HEK293 (cell line): ENCODE data around the gene ENTREP1.

Experiments used
- CTCF ChIA-PET: fragments of 350-600 bp; formaldehyde crosslinking; extraction: SDS; loops from one replicate; lab custom pipeline; 2021; ENCODE audit warnings: antibody characterized with exemption; lab: Yijun Ruan, JAX
- POLR2A ChIA-PET: fragments of 300-600 bp; formaldehyde crosslinking; extraction: SDS; loops from one replicate; lab custom pipeline; 2020; ENCODE audit warnings: antibody characterized with exemption, inconsistent platforms; lab: Yijun Ruan, JAX
- H3K27ac ChIP-seq: fragments of 200-500 bp; sonication (Bioruptor generic); 2 replicates; pipeline ENCODE4 v1.5.1; 2014; ENCODE audit warnings: low read depth, low read length, control low read depth, inconsistent platforms; ENCODE audit errors: extremely low read depth
- H3K36me3 ChIP-seq, 2 experiments: fragments of 200-500 bp in 1 of 2; sonication (Bioruptor generic) in 1 of 2; 1 replicate in 1 of 2; 2 replicates in 1 of 2; pipeline ENCODE4 v1.5.1; 2014 to 2017; ENCODE audit warnings: inconsistent platforms in 2 of 2, low read length in 2 of 2; ENCODE audit not compliant: control insufficient read depth in 2 of 2, insufficient read depth in 1 of 2
- H3K4me1 ChIP-seq: fragments of 200-500 bp; sonication (Bioruptor generic); 2 replicates; pipeline ENCODE4 v1.5.1; 2014; ENCODE audit warnings: mild to moderate bottlenecking, low read length, inconsistent platforms; ENCODE audit not compliant: control insufficient read depth, insufficient read depth
- H3K4me3 ChIP-seq: 2 replicates; pipeline ENCODE4 v1.5.1; 2011; ENCODE audit warnings: low read depth, mild to moderate bottlenecking, control low read depth, low read length, moderate library complexity
- H3K9me3 ChIP-seq: fragments of 200-500 bp; sonication (Bioruptor generic); 2 replicates; pipeline ENCODE4 v1.5.1; 2014; ENCODE audit warnings: low read depth, low read length, inconsistent platforms; ENCODE audit not compliant: control insufficient read depth, insufficient read depth
- GLI2 ChIP-seq: fragments of 450-650 bp; formaldehyde crosslinking; IDR thresholded peaks from 2 replicates; pipeline ENCODE4; 2017; ENCODE audit warnings: missing biosample characterization, missing genetic modification characterization, low read depth, borderline replicate concordance
- GLIS2 ChIP-seq: fragments of 450-650 bp; formaldehyde crosslinking; IDR thresholded peaks from 2 replicates; pipeline ENCODE4 v1.5.1; 2016; ENCODE audit warnings: missing biosample characterization, missing genetic modification characterization
- KLF1 ChIP-seq: fragments of 450-650 bp; formaldehyde crosslinking; IDR thresholded peaks from 2 replicates; pipeline ENCODE4 v1.5.1; 2016; ENCODE audit warnings: missing biosample characterization, missing genetic modification characterization
- KLF10 ChIP-seq: fragments of 450-650 bp; IDR thresholded peaks from 2 replicates; pipeline ENCODE4 v1.5.1; 2018; ENCODE audit warnings: missing biosample characterization, mild to moderate bottlenecking, missing genetic modification characterization
- PBX3 ChIP-seq: sonication (generic); formaldehyde crosslinking; IDR thresholded peaks from 2 replicates; pipeline ENCODE4 v1.8.1; 2022; ENCODE audit warnings: mild to moderate bottlenecking, moderate library complexity, missing genetic modification reagents
- SP7 ChIP-seq: fragments of 450-650 bp; formaldehyde crosslinking; IDR thresholded peaks from 2 replicates; pipeline ENCODE4 v1.5.1; 2016; ENCODE audit warnings: missing biosample characterization, missing genetic modification characterization
- YY1 ChIP-seq: fragments of 450-650 bp; formaldehyde crosslinking; IDR thresholded peaks from 2 replicates; pipeline ENCODE4 v1.5.1; 2018; ENCODE audit warnings: missing biosample characterization, missing genetic modification characterization
- ZBTB6 ChIP-seq: fragments of 450-650 bp; formaldehyde crosslinking; IDR thresholded peaks from 2 replicates; pipeline ENCODE4 v1.5.1; 2017; ENCODE audit warnings: missing biosample characterization, missing genetic modification characterization
- ZBTB7A ChIP-seq: fragments of 450-650 bp; formaldehyde crosslinking; IDR thresholded peaks from 2 replicates; pipeline ENCODE4 v1.5.1; 2016; ENCODE audit warnings: low read depth, missing biosample characterization, missing genetic modification characterization
- ZFHX2 ChIP-seq: fragments of 450-650 bp; formaldehyde crosslinking; conservative IDR thresholded peaks from 2 replicates; pipeline ENCODE4 v1.5.1; 2016; ENCODE audit warnings: missing biosample characterization, missing genetic modification characterization
- ZNF2 ChIP-seq: fragments of 450-650 bp; formaldehyde crosslinking; IDR thresholded peaks from 2 replicates; pipeline ENCODE4 v1.5.1; 2016; ENCODE audit warnings: missing biosample characterization, missing genetic modification characterization
- ZNF311 ChIP-seq: fragments of 450-650 bp; formaldehyde crosslinking; IDR thresholded peaks from 2 replicates; pipeline ENCODE4 v1.5.1; 2017; ENCODE audit warnings: missing biosample characterization, missing genetic modification characterization, borderline replicate concordance
- ZNF350 ChIP-seq: fragments of 450-650 bp; formaldehyde crosslinking; IDR thresholded peaks from 2 replicates; pipeline ENCODE4 v1.5.0; 2017; ENCODE audit warnings: missing biosample characterization, mild to moderate bottlenecking, missing genetic modification characterization
- ZNF354C ChIP-seq: fragments of 450-650 bp; formaldehyde crosslinking; IDR thresholded peaks from 2 replicates; pipeline ENCODE4 v1.5.1; 2016; ENCODE audit warnings: missing biosample characterization, missing genetic modification characterization, low read depth, borderline replicate concordance
- ZNF433 ChIP-seq: fragments of 450-650 bp; formaldehyde crosslinking; IDR thresholded peaks from 2 replicates; pipeline ENCODE4 v1.5.1; 2016; ENCODE audit warnings: missing biosample characterization, missing genetic modification characterization, low read depth
- ZNF513 ChIP-seq: fragments of 450-650 bp; IDR thresholded peaks from 2 replicates; pipeline ENCODE4 v1.5.1; 2018; ENCODE audit warnings: missing biosample characterization, missing genetic modification characterization
- ZNF580 ChIP-seq: fragments of 450-650 bp; formaldehyde crosslinking; IDR thresholded peaks from 2 replicates; pipeline ENCODE4 v1.5.1; 2016; ENCODE audit warnings: missing biosample characterization, missing genetic modification characterization
- ZNF600 ChIP-seq: fragments of 450-650 bp; formaldehyde crosslinking; IDR thresholded peaks from 2 replicates; pipeline ENCODE4 v1.5.1; 2016; ENCODE audit warnings: missing biosample characterization, missing genetic modification characterization
- ZNF645 ChIP-seq: fragments of 450-650 bp; formaldehyde crosslinking; IDR thresholded peaks from 2 replicates; pipeline ENCODE4; 2016; ENCODE audit warnings: missing biosample characterization, missing genetic modification characterization
- ZNF660 ChIP-seq: fragments of 450-650 bp; IDR thresholded peaks from 2 replicates; pipeline ENCODE4 v1.5.1; 2018; ENCODE audit warnings: missing biosample characterization, mild to moderate bottlenecking, missing genetic modification characterization
- ZNF768 ChIP-seq: fragments of 450-650 bp; formaldehyde crosslinking; IDR thresholded peaks from 2 replicates; pipeline ENCODE4 v1.5.1; 2018; ENCODE audit warnings: missing biosample characterization, mild to moderate bottlenecking, missing genetic modification characterization
- ZXDB ChIP-seq: fragments of 450-650 bp; formaldehyde crosslinking; IDR thresholded peaks from 2 replicates; pipeline ENCODE4 v1.5.1; 2016; ENCODE audit warnings: missing biosample characterization, missing genetic modification characterization

The ENTREP1 gene

GRCh38 chr9:69325409-69326212 is 596 bp downstream of the ENTREP1 start:
- H3K9me3 ChIP-seq = no peaks in the 10 kb centered on the region
- no peak overlapping the region; the same call in 1 of the 2 replicates for H3K27ac ChIP-seq
- POLR2A ChIA-PET = no interaction called here
- TF ChIP-seq ZFHX2 = peak; percentile 41; the same call in 1 of the 2 replicates
- no peak for TF ChIP-seq ZNF580 (tag by site-specific recombination)
- H3K4me3 ChIP-seq = peak overlapping the region; percentile 71
- 0 out of 2 replicates have a peak, but pooled peaks cover 3% of the 10 kb centered on the region for H3K4me1 ChIP-seq
- H3K36me3 ChIP-seq = no peaks in the 10 kb centered on the region
- CTCF ChIA-PET = no interaction called here

- CTCF ChIA-PET = interaction anchor here (0.6 to 0.7 kb wide), 2 partner anchors 62 to 87 kb away, joined by 3 to 5 read pairs; no protein-coding TSS in a partner anchor
- H3K27ac ChIP-seq = no peak overlapping the region
- TF ChIP-seq GLI2 (tag by site-specific recombination) (no peak), YY1 (tag by site-specific recombination) (no peak), ZNF660 (tag by site-specific recombination) (no peak), ZBTB7A (tag by site-specific recombination) (no peak), ZNF433 (tag by site-specific recombination) (no peak), ZNF2 (tag by site-specific recombination) (no peak), GLIS2 (no peak), ZNF600 (tag by site-specific recombination) (no peak), ZNF645 (tag by site-specific recombination) (no peak), ZNF354C (tag by site-specific recombination) (no peak), KLF10 (tag by site-specific recombination) (no peak), PBX3 (no peak), ZBTB6 (tag by site-specific recombination) (no peak), ZXDB (tag by site-specific recombination) (no peak), ZNF311 (tag by site-specific recombination) (no peak), ZNF513 (tag by site-specific recombination) (no peak), SP7 (tag by site-specific recombination) (no peak), ZNF350 (no peak), ZNF768 (tag by site-specific recombination) (no peak), KLF1 (no peak)
- TF ChIP-seq, all 188 proteins: peak for 0
- Histone ChIP-seq H3K4me1 (0 out of 2 replicates have a peak, but pooled peaks cover 3% of the 10 kb centered on the region), H3K36me3 (no peaks in the 10 kb centered on the region), H3K4me3 (peak overlapping the region; percentile 71; the same call in 1 of the 2 replicates), H3K9me3 (no peaks in the 10 kb centered on the region)
- POLR2A ChIA-PET = interaction anchor here (0.7 kb wide), 1 partner anchor 15 kb away, joined by 3 read pairs; no protein-coding TSS in a partner anchor
Observed at GRCh38 chr9:69326261-69326660, 1.2 kb downstream of the ENTREP1 start.
